ENCODE measurements around the gene NDUFS7. TPM values are rescaled to one million over a fixed set of nuclear protein-coding genes. Genes with fewer than 3 reads are reported as not detected.
A peak's percentile ranks its signal among the peaks of the same experiment; 100 is the strongest.

Gene NDUFS7
- total RNA-seq, 1 experiment from 2014 or later = 83.9 TPM

DNA sequence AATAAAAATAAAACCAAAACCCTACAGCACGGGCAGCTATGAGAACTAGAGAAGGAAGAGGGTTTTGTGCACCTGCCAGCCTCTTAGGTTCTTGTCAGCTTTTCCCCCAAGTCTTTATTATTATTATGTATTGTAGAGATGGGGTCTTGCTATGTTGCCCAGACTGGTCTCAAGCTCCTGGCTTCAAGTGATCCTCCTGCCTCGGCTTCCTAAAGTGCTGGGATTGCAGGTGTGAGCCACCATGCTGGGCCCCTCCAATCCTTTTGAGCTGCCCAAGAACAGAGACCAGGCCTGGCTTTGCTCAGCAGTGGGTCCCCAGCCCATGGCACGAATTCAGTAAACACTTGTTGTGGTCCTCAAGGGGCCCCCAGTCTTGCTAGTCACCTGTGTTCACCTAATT is 1.5 kb upstream of the NDUFS7 start:
- Histone ChIP-seq H3K23ac (ENCODE audit: insufficient read length, low read depth, low read length) (no peak overlapping the region), H4K5ac (ENCODE audit: insufficient read length, low read depth, low read length) (no peak overlapping the region), H2BK120ac (ENCODE audit: low read depth, low read length, poor library complexity, severe bottlenecking) (no peak overlapping the region), H4K20me1 (ENCODE audit: control insufficient read depth, insufficient read depth, insufficient read length) (no peaks in the 10 kb centered on the region), H3K79me2 (ENCODE audit: insufficient read depth, low read length) (peaks cover 3% of the 10 kb centered on the region; the same call in 1 of the 2 replicates), H3K27ac (ENCODE audit: insufficient read length, low read depth, low read length) (no peak overlapping the region), H2BK15ac (ENCODE audit: low read depth, low read length) (no peak overlapping the region), H3K9ac (ENCODE audit: extremely low read depth, insufficient read length, low read length) (no peak overlapping the region), H2AK5ac (ENCODE audit: insufficient read length, low read length) (no peak overlapping the region), H3K9me3 (ENCODE audit: control insufficient read depth, low read depth, low read length) (no peaks in the 10 kb centered on the region), H3K4me1 (ENCODE audit: insufficient read depth, low read length) (no peaks in the 10 kb centered on the region), H2BK12ac (ENCODE audit: insufficient read length, low read depth, low read length) (no peak overlapping the region), H2BK5ac (ENCODE audit: insufficient read length, low read length) (no peak overlapping the region), H2BK20ac (ENCODE audit: low read depth, low read length, poor library complexity, severe bottlenecking) (no peak overlapping the region), H4K8ac (replicated peaks; ENCODE audit: insufficient read length, low read depth, low read length) (no peak overlapping the region), H3K23me2 (ENCODE audit: insufficient read length, low read depth, low read length, poor library complexity, severe bottlenecking) (peaks cover 6% of the 10 kb centered on the region), H3K18ac (ENCODE audit: insufficient read length, low read depth, low read length) (no peak overlapping the region), H3K79me1 (ENCODE audit: insufficient read depth, low read depth, low read length, poor library complexity, severe bottlenecking) (peaks cover 6% of the 10 kb centered on the region), H3K14ac (ENCODE audit: insufficient read depth, low read length) (no peak overlapping the region), H4K91ac (ENCODE audit: insufficient read length, low read depth, low read length) (no peak overlapping the region), H2AFZ (ENCODE audit: low read length) (no peak overlapping the region), H3T11ph (ENCODE audit: low read length) (no peak overlapping the region), H3K4ac (ENCODE audit: low read depth, low read length) (no peak overlapping the region), H3K56ac (ENCODE audit: insufficient read length, low read depth, low read length) (no peak overlapping the region), H3K4me2 (ENCODE audit: insufficient read depth, insufficient read length, low read length) (no peak overlapping the region), H3K27me3 (ENCODE audit: insufficient read depth, low read length) (no peaks in the 10 kb centered on the region)
- Mint-ChIP-seq H3K9me3 (peaks cover 3 to 5% of the 10 kb centered on the region in 2 experiments; a peak in 2 of 5 replicates), H3K4me1 (peaks cover 13 to 20% of the 10 kb centered on the region in 2 experiments), H3K27me3 (ENCODE audit: low read depth) (peaks cover 3% of the 10 kb centered on the region), H3K36me3 (ENCODE audit: insufficient read depth in 1 of 3, low read depth in 3 of 3) (peaks cover 2 to 9% (median 3%) of the 10 kb centered on the region in 3 experiments; a peak in 5 of 7 replicates), H3K4me3 (peak overlapping the region in 1 of 2 experiments; percentile 32; a peak in 1 of 5 replicates), H3K27ac (no peak overlapping the region)
- DNase-seq = no peak
- TF ChIP-seq, protein P1, sequence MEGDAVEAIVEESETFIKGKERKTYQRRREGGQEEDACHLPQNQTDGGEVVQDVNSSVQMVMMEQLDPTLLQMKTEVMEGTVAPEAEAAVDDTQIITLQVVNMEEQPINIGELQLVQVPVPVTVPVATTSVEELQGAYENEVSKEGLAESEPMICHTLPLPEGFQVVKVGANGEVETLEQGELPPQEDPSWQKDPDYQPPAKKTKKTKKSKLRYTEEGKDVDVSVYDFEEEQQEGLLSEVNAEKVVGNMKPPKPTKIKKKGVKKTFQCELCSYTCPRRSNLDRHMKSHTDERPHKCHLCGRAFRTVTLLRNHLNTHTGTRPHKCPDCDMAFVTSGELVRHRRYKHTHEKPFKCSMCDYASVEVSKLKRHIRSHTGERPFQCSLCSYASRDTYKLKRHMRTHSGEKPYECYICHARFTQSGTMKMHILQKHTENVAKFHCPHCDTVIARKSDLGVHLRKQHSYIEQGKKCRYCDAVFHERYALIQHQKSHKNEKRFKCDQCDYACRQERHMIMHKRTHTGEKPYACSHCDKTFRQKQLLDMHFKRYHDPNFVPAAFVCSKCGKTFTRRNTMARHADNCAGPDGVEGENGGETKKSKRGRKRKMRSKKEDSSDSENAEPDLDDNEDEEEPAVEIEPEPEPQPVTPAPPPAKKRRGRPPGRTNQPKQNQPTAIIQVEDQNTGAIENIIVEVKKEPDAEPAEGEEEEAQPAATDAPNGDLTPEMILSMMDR (conservative IDR thresholded peaks at IDR 0.05) = no peak
- no CpG with 5 or more reads among the region's 3 CpGs for WGBS (ENCODE audit: extremely low coverage, insufficient read length, low lambda C conversion rate)
